Brain microvascular endothelial cell (primary cell): Measurements from ENCODE around the gene C3orf85.

Experiments used
- DNase-seq: peaks from one replicate; pipeline ENCODE4 v3.0.0-alpha.2; 2020
- H3K27ac ChIP-seq: fragments of 250-450 bp; sonication (Bioruptor Pico); 2 replicates; pipeline ENCODE4 v1.5.1; 2020; ENCODE audit warnings: mild to moderate bottlenecking, moderate library complexity
- H3K27me3 ChIP-seq: fragments of 250-450 bp; sonication (Bioruptor Pico); replicated peaks from 2 replicates; pipeline ENCODE4 v1.5.1; 2020; ENCODE audit warnings: mild to moderate bottlenecking
- H3K36me3 ChIP-seq: fragments of 250-450 bp; sonication (Bioruptor Pico); replicated peaks from 2 replicates; pipeline ENCODE4 v1.5.1; 2020; ENCODE audit warnings: mild to moderate bottlenecking
- H3K4me3 ChIP-seq: 2 replicates; pipeline ENCODE4 v1.5.1; 2011; ENCODE audit warnings: low read depth, mild to moderate bottlenecking, control low read depth, low read length, moderate library complexity
- in situ Hi-C: cut with HindIII; loops from 2 replicates; pipeline ENCODE4 v1.10.0; 2017; ENCODE audit warnings: low sequenced_read_pairs, low pct_ligation_motif_present
- TF ChIP-seq, protein P1 (sequence below): IDR thresholded peaks from 2 replicates; pipeline ENCODE4 v1.5.1; 2011; ENCODE audit warnings: low read depth, mild to moderate bottlenecking, moderate library complexity, low read length, control low read depth, inconsistent platforms; ENCODE audit errors: missing control alignments

The C3orf85 gene

DNA sequence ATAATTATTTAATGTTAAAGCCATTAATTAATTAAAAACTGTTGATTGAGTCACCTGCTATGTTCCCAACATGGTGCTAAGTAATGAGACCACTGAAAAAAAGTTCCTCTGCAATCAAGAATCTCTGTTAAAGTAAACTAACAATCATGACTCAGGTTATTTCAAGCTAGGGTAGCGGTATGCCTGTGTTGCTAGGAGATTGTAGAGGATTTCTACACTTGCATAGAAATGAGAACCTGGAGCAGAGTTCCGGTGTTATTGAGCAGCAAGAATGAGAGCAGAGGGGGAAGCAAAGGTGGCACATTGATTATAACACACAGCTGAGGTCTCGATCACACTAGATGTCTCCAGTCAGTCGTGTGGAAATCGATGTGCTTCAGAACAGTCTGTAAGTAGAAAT is 41.4 kb downstream of the C3orf85 start:
- in situ Hi-C loops: no loop called here
- no peak overlapping the region for H3K27ac ChIP-seq
- no peak for DNase-seq
- TF ChIP-seq, protein P1, sequence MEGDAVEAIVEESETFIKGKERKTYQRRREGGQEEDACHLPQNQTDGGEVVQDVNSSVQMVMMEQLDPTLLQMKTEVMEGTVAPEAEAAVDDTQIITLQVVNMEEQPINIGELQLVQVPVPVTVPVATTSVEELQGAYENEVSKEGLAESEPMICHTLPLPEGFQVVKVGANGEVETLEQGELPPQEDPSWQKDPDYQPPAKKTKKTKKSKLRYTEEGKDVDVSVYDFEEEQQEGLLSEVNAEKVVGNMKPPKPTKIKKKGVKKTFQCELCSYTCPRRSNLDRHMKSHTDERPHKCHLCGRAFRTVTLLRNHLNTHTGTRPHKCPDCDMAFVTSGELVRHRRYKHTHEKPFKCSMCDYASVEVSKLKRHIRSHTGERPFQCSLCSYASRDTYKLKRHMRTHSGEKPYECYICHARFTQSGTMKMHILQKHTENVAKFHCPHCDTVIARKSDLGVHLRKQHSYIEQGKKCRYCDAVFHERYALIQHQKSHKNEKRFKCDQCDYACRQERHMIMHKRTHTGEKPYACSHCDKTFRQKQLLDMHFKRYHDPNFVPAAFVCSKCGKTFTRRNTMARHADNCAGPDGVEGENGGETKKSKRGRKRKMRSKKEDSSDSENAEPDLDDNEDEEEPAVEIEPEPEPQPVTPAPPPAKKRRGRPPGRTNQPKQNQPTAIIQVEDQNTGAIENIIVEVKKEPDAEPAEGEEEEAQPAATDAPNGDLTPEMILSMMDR: no peak
- H3K36me3 ChIP-seq: no peaks in the 10 kb centered on the region
- no peaks in the 10 kb centered on the region for H3K27me3 ChIP-seq
- no peak overlapping the region for H3K4me3 ChIP-seq

DNA sequence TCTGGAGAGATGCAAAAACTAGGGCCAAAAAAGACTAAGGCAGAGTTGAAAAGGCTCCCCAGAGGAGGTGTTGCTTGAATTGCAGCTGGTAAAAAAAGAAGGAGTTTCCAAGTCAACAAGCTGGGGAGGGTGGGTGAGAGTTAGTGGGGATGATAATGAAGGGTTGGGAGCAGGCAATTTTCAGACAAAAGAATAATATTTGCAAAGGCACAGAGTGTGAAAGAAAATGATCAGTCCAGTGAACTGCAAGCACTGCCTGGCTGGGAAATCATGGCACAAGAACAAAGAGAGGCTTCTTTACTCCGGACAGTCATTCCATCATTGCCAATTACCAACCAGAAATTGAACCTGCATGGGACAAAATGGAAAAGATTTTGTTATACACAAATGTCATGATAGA is 42.2 kb downstream of the C3orf85 start:
- in situ Hi-C loops: no loop called here
- DNase-seq: no peak
- Histone ChIP-seq H3K36me3 (no peaks in the 10 kb centered on the region), H3K27me3 (no peaks in the 10 kb centered on the region), H3K27ac (no peak overlapping the region), H3K4me3 (no peak overlapping the region)
- TF ChIP-seq, protein P1: no peak

GRCh38 chr3:109184726-109185125 is 48.2 kb downstream of the C3orf85 start:
- DNase-seq: no peak
- no peak overlapping the region for H3K4me3 ChIP-seq
- H3K27me3 ChIP-seq: no peaks in the 10 kb centered on the region
- H3K36me3 ChIP-seq: no peaks in the 10 kb centered on the region
- TF ChIP-seq, protein P1: no peak
- H3K27ac ChIP-seq: no peak overlapping the region
- in situ Hi-C loops: no loop called here

- in situ Hi-C loops: no loop called here
- Histone ChIP-seq H3K27me3 (no peaks in the 10 kb centered on the region), H3K4me3 (no peak overlapping the region), H3K36me3 (no peaks in the 10 kb centered on the region), H3K27ac (no peak overlapping the region)
- no peak for DNase-seq
- TF ChIP-seq, protein P1: no peak
Observed at GRCh38 chr3:109187390-109187789, 50.9 kb downstream of the C3orf85 start.

- Histone ChIP-seq H3K36me3 (no peaks in the 10 kb centered on the region), H3K27me3 (no peaks in the 10 kb centered on the region), H3K27ac (no peak overlapping the region), H3K4me3 (no peak overlapping the region)
- in situ Hi-C loops: no loop called here
- TF ChIP-seq, protein P1: no peak
- no peak for DNase-seq
Observed at GRCh38 chr3:109188741-109189140, 52.2 kb downstream of the C3orf85 start.

DNA sequence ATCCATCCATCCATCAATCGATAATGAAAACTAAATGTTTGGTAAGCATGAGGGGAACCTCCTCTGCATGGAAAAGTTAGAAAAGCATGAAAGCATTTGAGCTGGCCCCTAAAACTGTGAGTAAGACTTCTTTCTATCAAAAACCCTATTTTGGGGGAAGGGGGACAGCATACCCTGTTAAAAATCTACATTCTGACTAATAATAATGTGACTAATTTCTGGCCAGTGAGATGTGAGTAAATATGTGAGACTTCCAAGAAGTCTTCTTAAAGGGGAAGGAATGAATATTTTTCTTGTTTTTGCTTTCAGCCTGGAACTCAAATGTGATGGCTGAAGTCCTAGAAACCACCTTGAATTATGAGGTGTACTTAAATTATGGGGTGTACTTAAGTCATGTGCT is 54.9 kb downstream of the C3orf85 start:
- H3K36me3 ChIP-seq: no peaks in the 10 kb centered on the region
- no peaks in the 10 kb centered on the region for H3K27me3 ChIP-seq
- no peak for DNase-seq
- H3K4me3 ChIP-seq: no peak overlapping the region
- in situ Hi-C loops: no loop called here
- no peak overlapping the region for H3K27ac ChIP-seq
- TF ChIP-seq, protein P1: no peak
